Astrocyte (in vitro differentiated cells and primary cell): ENCODE results near the gene TBPL1. TPM values are rescaled to one million over a fixed set of nuclear protein-coding genes. Genes with fewer than 3 reads are reported as not detected.

Experiments
- DNase-seq: peaks from one replicate; pipeline ENCODE4 v3.0.0-alpha.2; 2010; ENCODE audit warnings: low read depth
- FAIRE-seq: peaks from 2 replicates; lab custom pipeline; 2011; peaks lifted over from hg19 to GRCh38; lab: Jason Lieb, UNC
- H2AFZ ChIP-seq: 2 replicates; pipeline ENCODE4 v1.6.0; 2012; ENCODE audit warnings: low read depth, low read length, inconsistent platforms
- H3K27ac ChIP-seq: 2 replicates; pipeline ENCODE4 v1.5.1; 2011; ENCODE audit warnings: low read depth, low read length, inconsistent platforms
- H3K27me3 ChIP-seq: 2 replicates; pipeline ENCODE4 v1.6.0; 2011; ENCODE audit warnings: low read length, inconsistent platforms; ENCODE audit not compliant: insufficient read depth
- H3K36me3 ChIP-seq: 2 replicates; pipeline ENCODE4 v1.5.1; 2011; ENCODE audit warnings: low read length, inconsistent platforms; ENCODE audit not compliant: insufficient read depth
- H3K4me1 ChIP-seq: 2 replicates; pipeline ENCODE4 v1.5.1; 2011; ENCODE audit warnings: low read length, inconsistent platforms; ENCODE audit not compliant: insufficient read depth
- H3K4me2 ChIP-seq: 2 replicates; pipeline ENCODE4 v1.6.0; 2012; ENCODE audit warnings: low read length, inconsistent platforms
- H3K4me3 ChIP-seq: 2 replicates; pipeline ENCODE4 v1.5.1; 2011; ENCODE audit warnings: low read depth, mild to moderate bottlenecking, low read length, inconsistent platforms; ENCODE audit not compliant: insufficient read depth
- H3K79me2 ChIP-seq: 2 replicates; pipeline ENCODE4 v1.6.0; 2012; ENCODE audit warnings: mild to moderate bottlenecking, low read length, inconsistent platforms; ENCODE audit not compliant: insufficient read depth
- H3K9ac ChIP-seq: 2 replicates; pipeline ENCODE4 v1.6.0; 2012; ENCODE audit warnings: mild to moderate bottlenecking, low read length, inconsistent platforms
- H3K9me3 ChIP-seq: 2 replicates; pipeline ENCODE4 v1.5.1; 2012; ENCODE audit warnings: low read depth, mild to moderate bottlenecking, low read length, inconsistent platforms; ENCODE audit not compliant: insufficient read depth
- H4K20me1 ChIP-seq: 2 replicates; pipeline ENCODE4 v1.6.0; 2012; ENCODE audit warnings: low read length, inconsistent platforms; ENCODE audit not compliant: insufficient read depth
- H3K27ac Mint-ChIP-seq: one replicate; pipeline ENCODE4 v1.8.0; 2021; ENCODE audit warnings: mild to moderate bottlenecking, mixed read lengths; ENCODE audit not compliant: unreplicated experiment
- H3K27me3 Mint-ChIP-seq: one replicate; pipeline ENCODE4 v1.8.0; 2021; ENCODE audit warnings: low read depth, mixed read lengths; ENCODE audit not compliant: unreplicated experiment
- H3K36me3 Mint-ChIP-seq: one replicate; pipeline ENCODE4 v1.8.0; 2021; ENCODE audit warnings: low read depth, mixed read lengths; ENCODE audit not compliant: unreplicated experiment
- H3K4me1 Mint-ChIP-seq: one replicate; pipeline ENCODE4 v1.8.0; 2021; ENCODE audit warnings: low read depth, mixed read lengths; ENCODE audit not compliant: unreplicated experiment
- H3K4me3 Mint-ChIP-seq: one replicate; pipeline ENCODE4 v1.8.0; 2021; ENCODE audit warnings: mild to moderate bottlenecking, moderate library complexity, mixed read lengths; ENCODE audit not compliant: unreplicated experiment
- H3K9me3 Mint-ChIP-seq: one replicate; pipeline ENCODE4 v1.8.0; 2021; ENCODE audit warnings: mild to moderate bottlenecking, mixed read lengths; ENCODE audit not compliant: unreplicated experiment
- CTCF ChIP-seq: IDR thresholded peaks from 2 replicates; pipeline ENCODE4 v1.5.1; 2011; ENCODE audit warnings: low read depth, mild to moderate bottlenecking, inconsistent platforms, low read length, moderate library complexity; ENCODE audit not compliant: insufficient read depth
- EZH2 ChIP-seq: IDR thresholded peaks from 2 replicates; pipeline ENCODE4 v1.6.1; 2012; ENCODE audit warnings: mild to moderate bottlenecking, low read length, inconsistent platforms; ENCODE audit not compliant: insufficient read depth
- total RNA-seq: library from RNA; stranded (reverse); gene quantifications from 2 replicates; pipeline ENCODE4 v1.2.1, GENCODE V29; 2021

TBPL1 gene
- total RNA-seq, 1 donor from 2014 or later: 54.0 TPM

GRCh38 chr6:134022650-134023049, 69.6 kb downstream of the TBPL1 start:
- Histone ChIP-seq H4K20me1 (no peaks in the 10 kb centered on the region), H3K4me3 (no peak overlapping the region), H3K9me3 (no peaks in the 10 kb centered on the region), H3K4me1 (peaks cover 5% of the 10 kb centered on the region), H3K27me3 (no peaks in the 10 kb centered on the region), H2AFZ (no peak overlapping the region), H3K4me2 (no peak overlapping the region), H3K9ac (no peak overlapping the region), H3K79me2 (no peaks in the 10 kb centered on the region), H3K27ac (no peak overlapping the region), H3K36me3 (no peaks in the 10 kb centered on the region)
- FAIRE-seq (no peak), DNase-seq (no peak)
- H3K4me1 Mint-ChIP-seq: peaks cover 22% of the 10 kb centered on the region
- peaks cover 3% of the 10 kb centered on the region for H3K36me3 Mint-ChIP-seq
- no peak overlapping the region for H3K27ac Mint-ChIP-seq
- no peaks in the 10 kb centered on the region for H3K27me3 Mint-ChIP-seq
- no peaks in the 10 kb centered on the region for H3K9me3 Mint-ChIP-seq
- TF ChIP-seq EZH2: no peak
- TF ChIP-seq CTCF: no peak
- no peak overlapping the region for H3K4me3 Mint-ChIP-seq

DNA sequence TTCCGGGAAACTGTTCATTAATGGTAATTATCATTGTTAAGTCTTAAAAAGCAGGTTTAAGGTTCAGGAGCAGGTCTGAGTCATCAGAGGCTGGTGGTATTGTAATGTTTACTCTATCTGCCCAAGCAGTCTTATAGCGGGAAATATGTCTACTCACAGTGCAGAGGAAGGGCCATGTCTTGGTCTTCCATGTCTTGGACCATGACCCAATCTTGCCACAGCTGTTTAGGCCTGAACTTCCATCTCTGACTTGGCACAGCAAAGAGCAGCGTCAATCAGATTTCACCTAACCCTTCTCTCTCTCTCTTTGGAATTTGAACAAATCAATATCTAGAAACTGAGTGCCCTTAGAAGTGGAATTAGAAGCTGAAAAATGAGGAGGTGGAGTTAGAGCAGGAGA, 73.6 kb downstream of the TBPL1 start:
- Mint-ChIP-seq H3K4me3 (no peak overlapping the region), H3K4me1 (peaks cover 27% of the 10 kb centered on the region), H3K27me3 (no peaks in the 10 kb centered on the region), H3K27ac (no peak overlapping the region), H3K36me3 (peaks cover 3% of the 10 kb centered on the region), H3K9me3 (no peaks in the 10 kb centered on the region)
- H2AFZ ChIP-seq: no peak overlapping the region
- peaks cover 16% of the 10 kb centered on the region for H3K4me1 ChIP-seq
- H3K9ac ChIP-seq: no peak overlapping the region
- no peaks in the 10 kb centered on the region for H3K79me2 ChIP-seq
- H3K4me2 ChIP-seq: peak overlapping the region; percentile 7
- FAIRE-seq (no peak), DNase-seq (peak; percentile 64)
- H3K4me3 ChIP-seq: no peak overlapping the region
- no peak overlapping the region for H3K27ac ChIP-seq
- TF ChIP-seq CTCF (no peak), EZH2 (no peak)
- H3K36me3 ChIP-seq: no peaks in the 10 kb centered on the region
- H3K9me3 ChIP-seq: no peaks in the 10 kb centered on the region
- H4K20me1 ChIP-seq: no peaks in the 10 kb centered on the region
- no peaks in the 10 kb centered on the region for H3K27me3 ChIP-seq

GRCh38 chr6:134028438-134028837, 75.4 kb downstream of the TBPL1 start:
- H3K27ac ChIP-seq: no peak overlapping the region
- no peak overlapping the region for H2AFZ ChIP-seq
- no peak overlapping the region for H3K4me3 ChIP-seq
- no peak for FAIRE-seq
- TF ChIP-seq EZH2 (no peak), CTCF (no peak)
- no peaks in the 10 kb centered on the region for H3K79me2 ChIP-seq
- no peak overlapping the region for H3K27ac Mint-ChIP-seq
- H3K27me3 Mint-ChIP-seq: no peaks in the 10 kb centered on the region
- H3K4me1 Mint-ChIP-seq: peaks cover 33% of the 10 kb centered on the region
- H3K36me3 Mint-ChIP-seq: peaks cover 5% of the 10 kb centered on the region
- H3K4me1 ChIP-seq: peaks cover 21% of the 10 kb centered on the region
- no peaks in the 10 kb centered on the region for H3K9me3 ChIP-seq
- H3K27me3 ChIP-seq: no peaks in the 10 kb centered on the region
- H3K4me2 ChIP-seq: no peak overlapping the region
- H3K4me3 Mint-ChIP-seq: no peak overlapping the region
- DNase-seq: no peak
- H3K36me3 ChIP-seq: no peaks in the 10 kb centered on the region
- no peak overlapping the region for H3K9ac ChIP-seq
- no peaks in the 10 kb centered on the region for H3K9me3 Mint-ChIP-seq
- no peaks in the 10 kb centered on the region for H4K20me1 ChIP-seq
